COR-L47 (cell line): ENCODE data around the gene HDAC5.
"Not testable (repeated sequence)": the region's sequence is repeated elsewhere in the genome, so short reads cannot be mapped to it uniquely, and the experiment has no call there.

Experiments
- DNase-seq: peaks from one replicate; lab custom pipeline; 2025; lab: John Stamatoyannopoulos, UW

The HDAC5 gene

GRCh38 chr17:44066204-44066930 is 57.1 kb downstream of the HDAC5 start, which contains the start of gene LSM12:
LSM12 (minus strand) TSS chr17:44066671; CDS start chr17:44066587, 84 bp downstream.
- peak; percentile 90 for DNase-seq

- DNase-seq, result no peak
Measured at GRCh38 chr17:44065668-44066203, 57.7 kb downstream of the HDAC5 start.

- DNase-seq, result no peak
Measured at GRCh38 chr17:44063704-44064639, 59.5 kb downstream of the HDAC5 start.

- no peak for DNase-seq
Measured at GRCh38 chr17:44062871-44063270, 60.6 kb downstream of the HDAC5 start.

GRCh38 chr17:44061446-44061845 is 62.0 kb downstream of the HDAC5 start:
- DNase-seq, result no peak

- no peak for DNase-seq
Measured at GRCh38 chr17:44059101-44059892, 64.1 kb downstream of the HDAC5 start.

- DNase-seq, result no peak
Measured at GRCh38 chr17:44053125-44053872, 70.1 kb downstream of the HDAC5 start.

- DNase-seq, result no peak
Measured at GRCh38 chr17:44049294-44050060, 74.0 kb downstream of the HDAC5 start.

GRCh38 chr17:44046893-44047292 is 76.5 kb downstream of the HDAC5 start:
- DNase-seq, result not testable (repeated sequence)

GRCh38 chr17:44045486-44045885 is 78.0 kb downstream of the HDAC5 start:
- DNase-seq, result no peak

- DNase-seq, result no peak
Measured at GRCh38 chr17:44044071-44044470, 79.4 kb downstream of the HDAC5 start.

GRCh38 chr17:44043272-44043696 is 80.2 kb downstream of the HDAC5 start:
- DNase-seq, result no peak

GRCh38 chr17:44039829-44040635 is 83.4 kb downstream of the HDAC5 start:
- no peak for DNase-seq

GRCh38 chr17:44038604-44039011 is 84.8 kb downstream of the HDAC5 start:
- DNase-seq, result no peak

GRCh38 chr17:44037471-44037870 is 86.0 kb downstream of the HDAC5 start:
- no peak for DNase-seq

GRCh38 chr17:44034688-44035087 is 88.8 kb downstream of the HDAC5 start:
- not testable (repeated sequence) for DNase-seq

- no peak for DNase-seq
Measured at GRCh38 chr17:44033861-44034408, 89.5 kb downstream of the HDAC5 start.

- no peak for DNase-seq
Measured at GRCh38 chr17:44030482-44030881, 93.0 kb downstream of the HDAC5 start.

GRCh38 chr17:44029736-44030135 is 93.7 kb downstream of the HDAC5 start:
- DNase-seq, result no peak
